H4 (cell line): Measurements from ENCODE around the gene METTL9. TPM values are rescaled to one million over a fixed set of nuclear protein-coding genes. Genes with fewer than 3 reads are reported as not detected.
"Not testable (repeated sequence)": the region's sequence is repeated elsewhere in the genome, so short reads cannot be mapped to it uniquely, and the experiment has no call there.

Source experiments
- DNase-seq: peaks from one replicate; pipeline ENCODE4 v3.0.0-alpha.2; 2015; ENCODE audit warnings: low spot score
- total RNA-seq: library from RNA; depleted of rRNA; stranded (reverse); fragments of >200 nt; shearing (Covaris generic); gene quantifications from 2 replicates; pipeline ENCODE4 v1.2.3, GENCODE V29; 2014; rRNA removed

METTL9 gene
- total RNA-seq = 166 and 205 TPM in 2 replicates

- peak; percentile 89 for DNase-seq
Observed at GRCh38 chr16:21599122-21600030, at the start of gene METTL9. Gene METTL9, plus strand, starts transcription at chr16:21599577. Its CDS starts 157 bp downstream, at chr16:21599734.

- DNase-seq = not testable (repeated sequence)
Observed at GRCh38 chr16:21549975-21550374, 49.4 kb upstream of the METTL9 start.

- DNase-seq = not testable (repeated sequence)
Observed at GRCh38 chr16:21550435-21550834, 48.9 kb upstream of the METTL9 start.

GRCh38 chr16:21551076-21551475 is 48.3 kb upstream of the METTL9 start:
- not testable (repeated sequence) for DNase-seq

GRCh38 chr16:21551600-21551999 is 47.8 kb upstream of the METTL9 start:
- not testable (repeated sequence) for DNase-seq

- not testable (repeated sequence) for DNase-seq
Observed at GRCh38 chr16:21553481-21554296, 45.7 kb upstream of the METTL9 start.

DNA sequence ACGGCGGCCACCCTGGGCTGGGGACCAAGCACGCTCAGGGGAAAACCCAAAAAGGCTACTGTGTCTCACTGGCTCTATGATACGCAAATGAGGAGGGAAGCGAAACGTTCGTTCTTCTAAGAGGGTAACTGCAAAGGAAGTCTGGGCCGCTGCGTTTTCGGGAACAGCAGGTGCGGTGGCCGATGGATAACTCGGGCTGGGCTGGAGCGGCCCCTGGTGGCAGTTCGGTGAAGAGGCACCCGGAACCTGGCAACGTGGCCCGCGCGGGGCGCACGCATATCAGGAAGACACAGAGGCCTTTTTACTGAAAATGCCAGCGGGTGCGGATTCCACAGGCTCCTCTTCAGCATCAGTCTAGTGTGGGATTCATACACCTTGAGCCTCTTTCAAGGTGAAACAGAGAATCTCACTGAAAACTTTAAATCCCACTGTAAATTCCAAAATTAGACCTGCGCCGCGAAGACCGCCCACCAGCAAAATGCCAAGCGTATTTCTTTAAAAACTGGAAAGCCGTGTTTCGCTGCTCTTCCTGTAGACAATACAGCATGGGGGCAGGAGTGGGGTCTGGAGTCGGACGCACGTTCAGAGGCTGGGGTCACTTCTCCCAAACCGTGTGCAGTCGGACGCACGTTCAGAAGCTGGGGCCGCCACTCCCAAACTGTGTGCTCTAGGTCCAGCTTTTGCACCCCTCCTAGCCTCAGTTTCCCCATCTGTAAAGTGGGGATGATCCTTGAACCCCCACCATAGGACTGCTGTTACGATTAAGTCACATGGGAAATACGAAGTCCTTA is 44.4 kb upstream of the METTL9 start:
- peak; percentile 77 for DNase-seq

DNA sequence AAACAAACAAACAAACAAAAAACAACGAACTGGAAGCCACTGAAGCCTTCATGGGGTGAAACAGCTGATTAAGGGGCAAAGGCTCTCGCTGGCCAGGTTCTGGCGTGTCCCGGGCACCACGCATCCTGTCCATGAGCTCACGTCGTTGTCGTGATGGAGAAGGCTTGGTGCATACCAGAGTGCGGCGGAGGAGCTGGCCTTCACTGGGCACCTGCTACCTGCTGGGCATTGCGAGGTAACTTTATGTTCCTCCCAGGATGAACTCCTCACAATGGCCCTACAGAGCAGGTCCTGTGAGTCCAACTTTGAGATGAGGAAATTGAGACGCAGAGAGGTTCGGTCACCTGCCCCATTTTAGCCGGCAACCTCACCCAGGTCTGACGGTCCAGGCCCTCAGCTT is 43.8 kb upstream of the METTL9 start:
- not testable (repeated sequence) for DNase-seq

DNA sequence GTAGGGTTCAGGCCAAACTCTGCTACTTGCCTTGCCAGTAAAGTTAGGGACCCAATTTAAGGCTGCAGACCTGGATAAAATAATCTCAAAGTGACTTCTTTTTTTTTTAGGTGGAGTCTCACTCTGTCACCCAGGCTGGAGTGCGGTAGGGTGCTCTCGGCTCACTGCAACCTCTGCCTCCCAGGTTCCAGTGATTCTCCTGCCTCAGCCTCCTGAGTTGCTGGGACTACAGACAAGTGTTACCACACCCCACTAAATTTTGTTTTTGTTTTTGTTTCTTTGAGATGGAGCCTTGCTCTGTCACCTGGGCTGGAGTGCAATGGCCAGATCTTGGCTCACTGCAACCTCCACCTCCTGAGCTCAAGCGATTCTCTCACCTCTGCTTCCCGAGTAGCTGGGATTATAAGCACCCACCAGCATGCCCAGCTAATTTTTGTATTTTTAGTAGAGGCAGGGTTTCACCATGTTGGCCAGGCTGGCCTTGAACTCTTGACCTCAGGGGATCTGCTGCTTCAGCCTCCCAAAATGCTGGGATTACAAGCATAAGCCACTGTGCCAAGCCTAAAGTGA is 43.3 kb upstream of the METTL9 start:
- DNase-seq = not testable (repeated sequence)

DNA sequence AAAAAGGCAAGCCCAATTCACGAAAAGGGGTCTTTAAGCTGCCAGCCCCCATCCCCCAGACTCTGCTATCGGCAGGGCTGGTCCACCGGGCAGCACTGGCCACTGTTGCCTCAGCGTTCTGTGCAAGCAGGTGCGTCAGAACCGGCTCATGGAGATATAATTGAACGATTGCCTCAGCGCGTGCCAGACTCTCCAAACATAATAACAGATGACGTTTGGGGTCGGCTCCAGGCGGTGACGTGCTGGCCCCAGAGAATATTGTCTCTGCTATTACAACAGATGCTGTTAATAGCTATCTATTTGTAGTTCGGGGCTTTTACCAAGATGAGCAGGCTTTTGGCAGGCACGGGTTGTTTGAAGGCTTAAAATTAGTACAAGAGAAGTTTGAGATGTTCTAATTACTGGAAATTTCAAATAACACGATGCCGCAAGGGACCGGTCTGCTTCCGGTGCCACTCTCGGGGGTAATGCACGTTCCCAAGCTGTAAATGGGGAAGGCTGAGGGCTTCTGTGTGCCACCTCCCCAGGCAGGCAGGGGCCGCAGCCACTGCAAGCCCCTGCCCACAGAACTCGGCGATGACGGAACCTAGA is 42.6 kb upstream of the METTL9 start:
- DNase-seq = not testable (repeated sequence)

DNA sequence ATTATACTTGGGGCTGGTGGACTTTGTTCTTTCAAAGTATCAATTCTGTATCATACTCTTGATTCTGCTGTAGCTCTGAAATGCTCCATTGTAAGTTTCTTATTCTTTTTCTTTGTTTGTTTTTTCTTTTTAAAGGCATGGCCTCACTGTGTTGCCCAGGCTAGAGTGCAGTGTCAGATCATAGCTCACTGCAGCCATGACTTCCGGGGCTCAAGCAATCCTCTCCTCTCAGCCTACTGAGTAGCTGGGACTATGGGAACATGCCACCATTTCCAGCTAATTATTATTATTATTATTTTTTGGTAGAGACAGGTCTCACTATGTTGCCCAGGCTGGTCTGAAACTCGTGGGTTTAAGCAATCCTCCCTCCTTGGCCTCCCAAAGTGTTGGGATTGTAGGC is 38.9 kb upstream of the METTL9 start:
- no peak for DNase-seq

DNA sequence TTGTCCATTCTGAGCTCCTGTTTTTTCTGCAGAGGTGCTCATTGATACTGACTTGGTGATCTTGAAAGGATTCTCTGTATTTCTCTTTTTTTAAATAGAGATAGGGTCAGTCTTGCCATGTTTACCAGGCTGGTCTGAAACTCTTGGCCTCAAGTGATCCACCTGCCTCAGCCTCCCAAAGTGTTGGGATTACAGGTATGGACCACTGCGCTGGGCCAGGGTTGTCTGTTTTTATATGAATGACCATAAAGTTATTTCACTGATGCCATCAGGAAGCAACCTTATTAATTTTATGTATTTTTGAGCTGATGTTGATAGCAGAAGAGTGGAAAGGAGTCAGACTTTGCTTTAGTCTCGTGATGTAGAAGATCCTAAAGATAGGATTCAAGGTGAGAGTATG is 35.7 kb upstream of the METTL9 start:
- no peak for DNase-seq

GRCh38 chr16:21564367-21564766 is 35.0 kb upstream of the METTL9 start:
- not testable (repeated sequence) for DNase-seq

DNA sequence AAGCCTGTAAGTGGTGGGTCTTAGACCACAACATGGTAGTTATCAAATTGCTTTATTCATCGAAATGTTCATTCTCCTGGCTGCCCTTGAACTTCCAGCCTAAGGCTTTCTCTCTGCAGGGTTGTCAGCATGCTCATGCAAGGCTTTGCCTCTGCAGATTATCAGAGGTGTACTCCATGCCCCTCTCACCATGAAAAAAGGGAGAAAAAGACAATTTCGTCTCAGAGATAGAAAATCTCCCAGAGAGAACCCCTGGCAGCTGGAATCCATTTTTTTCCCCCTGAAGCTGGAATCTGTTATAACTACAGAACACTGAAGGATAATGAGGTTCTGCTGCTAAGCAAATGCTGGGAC is 33.9 kb upstream of the METTL9 start:
- DNase-seq = no peak

DNA sequence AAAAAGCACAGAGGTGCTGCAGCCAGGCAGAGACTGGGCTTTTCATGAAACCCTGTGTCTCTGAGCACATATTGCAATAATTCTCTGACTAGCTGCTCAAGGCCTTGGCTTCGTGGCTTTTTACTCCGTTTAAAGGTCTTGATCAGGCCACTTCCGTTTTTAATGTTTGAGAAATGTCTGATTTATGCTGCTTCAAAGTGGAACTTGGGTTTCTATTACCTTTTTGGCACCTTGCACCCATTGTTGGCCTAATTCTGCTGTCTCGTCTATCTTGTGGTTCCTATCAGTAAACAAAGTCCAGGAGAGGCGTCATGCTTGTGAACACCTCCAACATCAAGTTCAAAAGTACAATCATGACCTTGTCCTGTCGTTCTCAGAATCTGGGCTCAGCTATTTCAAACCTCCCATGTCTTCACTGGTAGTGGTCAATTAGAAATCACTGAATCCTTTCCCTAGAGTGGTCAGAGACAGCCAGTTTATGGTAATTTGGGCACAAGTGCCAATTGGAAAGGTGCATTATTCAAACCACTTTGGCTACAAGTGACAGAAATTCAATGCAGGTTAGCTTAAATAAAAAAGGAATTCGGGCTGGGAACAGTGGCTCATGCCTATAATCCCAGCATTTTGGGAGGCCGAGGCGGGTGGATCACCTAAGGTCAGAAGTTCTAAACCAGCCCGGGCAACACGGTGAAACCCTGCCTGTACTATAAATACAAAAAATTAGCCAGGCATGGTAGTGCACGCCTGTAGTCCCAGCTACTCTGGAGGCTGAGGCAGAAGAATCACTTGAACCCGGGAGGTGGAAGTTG is 33.3 kb upstream of the METTL9 start:
- DNase-seq = no peak

DNA sequence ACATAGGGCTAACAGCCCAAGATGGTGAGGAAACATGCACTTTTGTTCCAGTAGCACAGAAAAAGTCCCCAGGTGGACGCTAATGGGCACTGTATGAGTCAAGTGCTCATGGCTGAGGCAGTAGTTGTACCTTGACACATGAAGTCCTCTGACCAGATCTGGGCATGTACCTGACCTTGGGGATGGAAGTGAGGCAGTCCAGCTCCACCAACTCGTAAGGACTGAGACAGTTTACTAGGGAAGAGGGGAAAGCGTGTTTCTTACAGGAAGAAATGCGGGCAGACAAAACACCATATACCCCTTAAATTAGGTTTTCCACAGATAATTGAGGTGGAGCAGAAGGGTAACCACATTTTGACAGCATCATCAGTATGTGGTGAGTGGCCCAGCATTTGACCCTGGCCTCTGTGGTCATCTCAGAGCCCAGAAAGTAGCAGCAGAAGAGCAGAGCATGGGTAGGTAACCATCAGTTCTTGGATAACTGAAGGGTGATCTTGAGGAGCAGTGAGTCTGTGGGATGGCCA is 32.4 kb upstream of the METTL9 start:
- no peak for DNase-seq

- DNase-seq = not testable (repeated sequence)
Observed at GRCh38 chr16:21567496-21567895, 31.9 kb upstream of the METTL9 start.

- DNase-seq = no peak
Observed at GRCh38 chr16:21568502-21569189, 30.7 kb upstream of the METTL9 start.

DNA sequence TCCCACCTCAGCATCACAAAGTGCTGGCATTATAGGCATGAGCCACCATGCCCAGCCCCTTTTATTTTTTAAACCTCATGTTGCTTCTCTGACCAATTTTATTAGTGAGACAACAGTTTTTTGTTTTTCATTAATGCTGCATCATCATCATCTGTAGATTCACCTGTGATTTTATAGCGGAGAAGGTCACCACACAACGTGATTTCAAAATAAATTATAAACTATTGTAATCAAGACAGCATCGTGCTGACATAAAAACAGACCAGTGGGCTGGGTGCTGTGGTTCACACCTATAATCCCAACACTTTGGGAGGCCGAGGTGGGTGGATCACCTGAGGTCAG is 28.7 kb upstream of the METTL9 start:
- no peak for DNase-seq
